GM19035 (cell line): ENCODE data around the gene PHKB.

ENCODE experiments used
- ATAC-seq: cut with Tn5 transposase; IDR thresholded peaks from one replicate; pipeline ENCODE4 v1.9.1; 2021; ENCODE audit not compliant: unreplicated experiment

The PHKB gene

GRCh38 chr16:47617732-47618131 is 156.6 kb downstream of the PHKB start:
- ATAC-seq: no peak

GRCh38 chr16:47622451-47623176 is 161.5 kb downstream of the PHKB start:
- ATAC-seq: no peak

DNA sequence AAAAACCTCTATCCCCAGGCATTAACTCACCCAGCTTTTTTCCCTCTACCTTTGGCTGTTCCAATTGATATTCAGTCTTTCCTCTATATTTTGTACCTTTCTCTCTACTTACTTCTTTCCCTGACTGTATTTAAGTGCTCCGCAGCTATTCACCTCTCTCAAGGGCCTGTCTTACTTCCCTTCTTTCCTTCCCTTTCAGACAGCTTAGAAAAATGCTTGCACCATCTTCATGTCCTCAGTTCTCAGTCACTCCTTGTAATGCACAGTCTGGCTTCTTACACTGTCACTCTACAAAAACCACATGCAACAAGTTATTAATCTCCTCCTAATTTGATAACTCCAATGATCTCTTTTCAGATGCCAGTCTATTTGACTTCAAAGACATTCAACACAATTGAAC is 163.4 kb downstream of the PHKB start:
- ATAC-seq: no peak

DNA sequence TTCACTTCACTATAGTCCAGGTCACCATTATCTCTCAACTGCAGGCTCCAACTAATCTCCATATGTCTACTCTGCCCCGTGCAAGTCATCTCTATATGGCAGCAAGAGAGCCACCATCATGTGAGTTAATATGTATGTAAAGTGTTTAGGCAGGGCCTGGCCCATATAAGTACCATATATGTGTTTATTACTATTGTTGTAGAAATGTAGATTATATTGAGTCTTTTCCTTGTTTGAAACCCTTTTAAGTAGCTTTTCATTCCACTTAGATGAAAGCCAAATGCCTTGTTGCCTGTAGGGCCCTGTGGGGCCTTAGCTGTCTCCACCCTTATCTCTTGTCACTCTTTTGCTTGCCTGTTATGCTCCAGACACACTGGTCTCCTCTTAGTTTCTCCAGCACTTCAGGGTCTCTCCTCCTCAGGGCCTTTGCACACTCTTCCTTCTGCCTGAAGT is 164.0 kb downstream of the PHKB start:
- ATAC-seq: no peak

DNA sequence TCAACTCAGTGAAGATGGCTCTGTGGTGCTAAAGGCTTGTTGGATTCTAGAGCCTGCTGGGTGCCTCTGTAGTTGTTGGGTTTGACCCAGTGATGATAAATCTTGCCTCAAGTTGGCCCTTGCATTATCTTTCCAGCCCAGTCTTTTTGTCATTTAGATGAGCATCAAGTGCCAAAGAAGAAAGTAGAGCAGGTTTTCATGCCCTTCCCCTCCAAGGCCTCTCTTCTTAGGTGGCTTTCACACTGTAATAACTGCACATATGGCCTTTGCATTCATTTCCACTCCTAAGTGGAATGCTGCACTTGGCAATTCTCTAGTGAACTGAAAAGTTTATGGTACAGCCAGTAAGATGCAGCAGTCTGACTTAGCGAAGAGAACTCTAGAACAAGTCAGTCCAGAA is 165.1 kb downstream of the PHKB start:
- no peak for ATAC-seq

- ATAC-seq: no peak
Observed at GRCh38 chr16:47627085-47627639, 166.0 kb downstream of the PHKB start.

DNA sequence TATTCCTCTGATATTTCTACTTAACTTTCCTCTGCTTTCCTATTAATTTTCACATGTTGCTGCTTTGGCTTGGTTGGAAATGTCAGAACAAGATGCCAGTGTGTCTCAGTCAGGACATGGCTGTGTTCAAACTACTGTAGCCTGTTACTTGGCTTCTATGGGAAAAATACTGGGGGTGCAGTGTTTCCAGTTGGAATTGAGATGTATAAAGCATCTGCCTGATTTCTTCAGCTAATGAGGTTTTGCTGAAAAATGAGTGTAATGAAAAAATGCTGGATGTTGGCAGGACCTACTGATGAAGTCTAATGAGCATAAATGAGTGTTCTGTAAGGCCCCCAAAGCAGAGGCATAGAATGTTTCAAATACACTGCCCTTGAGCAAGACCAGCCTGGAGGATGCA is 166.6 kb downstream of the PHKB start:
- no peak for ATAC-seq

DNA sequence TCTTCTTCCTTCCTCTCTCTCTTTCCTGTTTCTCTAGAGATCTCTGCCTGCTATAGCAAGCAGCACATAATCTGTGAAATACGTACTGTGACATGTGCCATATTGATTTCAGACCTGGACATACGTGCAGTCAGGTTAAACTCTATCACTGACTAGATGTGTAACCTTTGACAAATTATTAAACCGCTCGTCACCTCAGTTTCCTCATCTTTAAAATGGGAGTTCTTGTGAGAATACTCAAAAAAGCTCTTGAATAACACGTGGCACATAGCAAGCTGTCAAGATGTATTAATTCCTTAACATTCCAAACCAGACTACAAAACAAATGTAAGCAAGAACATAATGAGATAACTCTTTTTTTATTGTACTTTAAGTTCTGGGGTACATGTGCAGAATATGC is 170.0 kb downstream of the PHKB start:
- ATAC-seq: no peak

DNA sequence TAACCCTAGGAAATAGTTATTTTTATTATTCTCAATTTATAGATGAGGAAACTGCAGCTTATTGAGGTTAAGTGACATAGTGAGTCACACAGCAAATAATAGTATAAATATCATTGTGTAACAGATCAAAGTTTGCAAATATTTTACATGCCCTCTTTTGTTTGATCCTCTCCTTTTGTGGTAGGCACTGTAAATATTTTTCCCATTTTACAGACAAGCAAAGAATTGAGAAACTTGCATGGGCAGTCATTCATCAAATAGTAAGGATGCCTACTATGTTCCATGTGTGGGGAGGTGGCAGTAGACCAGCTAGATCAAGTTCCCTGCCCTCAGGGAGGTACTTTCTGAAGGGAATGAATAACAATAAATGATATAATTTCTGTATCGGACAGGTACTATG is 173.0 kb downstream of the PHKB start:
- no peak for ATAC-seq

- no peak for ATAC-seq
Observed at GRCh38 chr16:47634727-47635126, 173.6 kb downstream of the PHKB start.

DNA sequence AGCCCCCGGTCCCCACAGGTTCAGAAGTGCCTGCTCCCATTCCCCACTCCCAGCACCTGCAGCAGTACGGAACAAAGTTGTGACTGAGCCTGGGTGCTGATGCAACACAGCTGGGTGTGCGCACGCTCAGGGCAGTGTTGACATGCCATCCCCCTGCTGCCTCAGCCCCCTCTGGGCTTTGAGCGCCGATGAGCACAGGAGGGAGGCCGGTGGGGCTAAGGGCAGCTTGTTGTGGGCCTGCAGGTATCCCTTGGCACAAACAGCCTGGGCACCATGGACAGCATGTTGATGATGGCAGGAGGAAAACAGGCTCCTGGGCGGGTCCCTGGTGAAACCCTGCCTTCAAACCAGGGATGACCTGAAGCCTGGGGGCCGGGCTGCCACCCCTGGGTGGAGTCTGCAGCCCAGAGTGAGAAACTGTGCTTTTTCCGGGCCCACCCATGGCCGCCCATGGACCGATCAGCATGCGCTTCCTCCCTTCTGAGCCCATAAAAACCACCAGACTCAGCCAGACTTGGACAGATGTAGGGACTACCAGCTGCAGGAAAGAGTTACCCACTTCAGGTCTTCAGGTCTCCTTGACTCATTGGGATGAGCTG is 175.5 kb downstream of the PHKB start:
- ATAC-seq: no peak

DNA sequence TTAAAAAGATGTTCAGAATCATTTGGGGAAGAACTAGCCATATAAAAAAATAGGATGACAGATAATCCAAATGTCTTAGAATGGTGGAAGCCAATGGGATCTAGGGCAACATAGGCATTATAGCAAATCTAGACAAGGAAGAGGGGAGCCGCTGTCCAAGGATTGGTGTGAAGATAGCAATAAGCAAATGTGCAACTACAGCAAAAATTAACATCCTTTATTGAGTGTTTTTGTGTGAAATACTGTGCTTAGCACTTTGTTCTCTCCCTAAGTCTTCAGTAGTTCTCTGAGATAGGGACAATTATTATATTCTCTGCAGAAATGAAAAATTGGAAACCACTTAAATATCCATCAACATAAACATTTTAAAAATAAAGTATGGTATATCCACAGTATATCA is 177.0 kb downstream of the PHKB start:
- ATAC-seq: no peak

DNA sequence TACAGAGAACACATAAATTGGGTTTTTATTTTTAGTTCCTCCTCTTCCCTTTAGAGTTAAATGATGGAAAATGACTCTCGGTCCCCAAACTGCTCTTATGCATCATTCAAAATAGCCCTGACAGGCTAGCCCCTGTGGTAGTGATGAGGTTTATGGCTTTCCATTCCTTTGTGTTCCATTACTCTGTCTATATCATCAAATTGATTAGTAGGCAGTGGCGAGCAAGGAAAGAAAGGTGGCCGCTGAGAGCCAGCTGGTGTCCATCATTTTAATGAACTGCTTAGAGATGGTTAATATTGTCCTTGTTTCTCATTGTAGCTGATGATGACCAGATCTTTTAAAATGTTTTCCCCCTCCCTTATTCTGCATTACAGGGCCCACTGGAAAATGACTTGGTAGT is 179.5 kb downstream of the PHKB start:
- no peak for ATAC-seq

GRCh38 chr16:47643323-47644000 is 182.3 kb downstream of the PHKB start:
- ATAC-seq: no peak

- ATAC-seq: no peak
Observed at GRCh38 chr16:47644166-47644565, 183.0 kb downstream of the PHKB start.

GRCh38 chr16:47644661-47645060 is 183.5 kb downstream of the PHKB start:
- ATAC-seq: no peak

DNA sequence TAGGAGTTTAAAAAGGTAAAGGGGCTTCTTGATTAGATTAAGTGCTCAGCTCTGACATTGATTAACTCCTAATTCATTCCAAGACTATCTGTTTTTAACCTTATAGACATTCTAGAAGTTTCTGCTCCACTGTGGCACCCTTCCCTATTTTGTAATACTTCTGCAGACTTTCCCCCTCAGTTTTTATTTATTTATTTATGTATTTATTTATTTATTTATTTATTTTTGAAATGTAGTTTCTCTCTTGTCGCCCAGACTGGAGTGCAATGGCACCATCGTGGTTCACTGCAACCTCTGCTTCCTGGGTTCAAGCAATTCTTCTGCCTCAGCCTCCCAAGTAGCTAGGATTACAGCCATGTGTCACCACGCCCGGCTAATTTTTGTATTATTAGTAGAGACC is 185.8 kb downstream of the PHKB start:
- no peak for ATAC-seq

GRCh38 chr16:47657032-47657431 is 195.9 kb downstream of the PHKB start:
- no peak for ATAC-seq

- no peak for ATAC-seq
Observed at GRCh38 chr16:47657977-47658376, 196.8 kb downstream of the PHKB start.

GRCh38 chr16:47660540-47660939 is 199.4 kb downstream of the PHKB start:
- no peak for ATAC-seq

DNA sequence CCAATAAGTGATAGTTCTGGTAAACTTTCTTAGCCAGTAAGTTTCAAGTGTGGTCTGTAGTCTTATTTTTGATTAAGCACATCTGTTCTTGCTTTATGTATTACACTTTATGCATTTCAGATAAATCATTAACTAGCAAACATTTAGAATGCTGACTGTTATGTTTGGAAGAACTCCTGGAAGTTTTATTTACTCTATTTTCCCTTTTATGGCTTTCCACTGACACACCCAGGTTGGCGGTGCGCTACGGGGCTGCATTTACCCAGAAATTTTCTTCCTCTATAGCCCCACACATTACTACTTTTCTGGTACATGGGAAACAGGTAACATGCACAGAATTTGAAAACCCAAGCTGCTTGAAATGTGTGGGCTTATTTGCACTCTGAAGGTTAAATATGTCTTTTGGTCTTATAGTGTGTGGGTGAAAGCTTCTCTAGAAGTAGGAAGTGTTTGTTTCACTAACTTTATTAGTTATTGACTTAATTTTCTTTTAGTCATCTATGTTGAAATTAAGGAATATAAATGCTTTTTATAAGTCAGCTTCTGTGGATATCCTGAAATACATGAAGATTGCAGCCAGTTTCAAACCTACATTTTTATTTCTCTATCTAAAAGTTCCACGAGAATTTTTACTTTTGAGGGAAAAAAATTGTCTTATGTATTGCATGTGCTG is 203.7 kb downstream of the PHKB start:
- no peak for ATAC-seq
